Stimulated activated CD8-positive, alpha-beta memory T cell treated with anti-CD3 and anti-CD28 coated beads, Interleukin-12 subunit alpha, Interleukin-12 subunit beta, amount 100 ng/mL, for 24 hours (primary cell): Measurements from ENCODE around the gene STX8.
"Not testable (repeated sequence)": the region's sequence is repeated elsewhere in the genome, so short reads cannot be mapped to it uniquely, and the experiment has no call there.

Experiments
- DNase-seq: peaks from one replicate; pipeline ENCODE4 v3.0.0-alpha.2; 2020; ENCODE audit errors: extremely low read depth

The STX8 gene

DNA sequence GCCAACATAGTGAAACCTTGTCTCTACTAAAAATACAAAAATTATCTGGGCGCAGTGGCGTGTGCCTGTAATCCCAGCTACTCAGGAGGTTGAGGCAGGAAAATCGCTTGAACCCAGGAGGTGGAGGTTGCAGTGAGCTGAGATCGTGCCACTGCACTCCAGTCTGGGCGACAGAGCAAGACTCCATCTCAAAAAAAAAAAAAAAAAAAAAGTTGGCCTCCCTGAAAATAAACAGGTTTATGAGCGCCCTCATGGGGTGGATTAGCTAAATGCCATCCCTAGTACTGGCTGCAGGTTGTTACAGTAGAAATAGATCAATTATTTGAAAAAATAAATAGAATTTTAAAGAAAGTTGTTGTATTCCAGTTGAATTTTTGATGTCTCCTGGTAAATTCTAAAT lies 20.9 kb downstream of the STX8 start:
- DNase-seq, result not testable (repeated sequence)

DNA sequence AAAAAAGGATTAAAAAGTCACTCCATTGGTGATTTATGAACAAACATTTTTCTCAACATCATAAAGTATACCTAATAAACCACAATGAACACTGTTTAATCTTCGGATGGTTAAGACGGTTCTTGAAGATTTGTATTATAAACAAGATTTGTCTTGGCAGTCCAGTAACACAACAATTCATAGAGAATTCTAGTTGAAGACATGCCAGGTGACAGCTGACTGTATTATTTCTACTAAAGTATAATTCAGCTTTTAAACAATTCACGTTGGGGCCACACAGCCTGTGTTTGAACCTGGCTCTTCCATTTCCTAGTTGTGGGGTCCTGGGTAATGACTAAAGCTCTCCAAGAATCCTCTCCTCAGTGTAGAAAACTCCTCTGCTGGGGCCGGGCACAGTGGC lies 22.0 kb downstream of the STX8 start:
- DNase-seq, result no peak

- DNase-seq, result no peak
Observed at GRCh38 chr17:9553181-9553580, 22.4 kb downstream of the STX8 start.

- no peak for DNase-seq
Observed at GRCh38 chr17:9549215-9549614, 26.4 kb downstream of the STX8 start.

DNA sequence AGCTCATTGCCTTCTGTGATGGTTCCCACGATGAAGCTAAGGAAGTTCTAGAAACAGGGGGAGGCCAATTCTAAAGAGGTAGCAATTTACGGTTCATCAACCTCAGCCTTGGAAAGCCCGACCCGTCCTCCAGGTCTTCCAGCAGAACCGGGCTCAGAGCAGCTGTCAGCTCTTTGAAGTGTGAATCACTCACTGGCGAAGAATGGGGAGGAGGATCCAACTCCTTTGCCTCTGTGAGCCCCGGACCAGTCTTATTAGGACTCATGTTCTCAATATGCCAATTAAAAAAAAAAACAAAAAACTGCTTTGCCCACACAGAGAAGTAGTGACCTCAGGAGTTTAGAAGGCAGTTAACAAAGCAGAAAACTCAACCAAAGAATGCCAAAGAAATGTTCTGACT lies 31.4 kb downstream of the STX8 start:
- DNase-seq, result no peak

DNA sequence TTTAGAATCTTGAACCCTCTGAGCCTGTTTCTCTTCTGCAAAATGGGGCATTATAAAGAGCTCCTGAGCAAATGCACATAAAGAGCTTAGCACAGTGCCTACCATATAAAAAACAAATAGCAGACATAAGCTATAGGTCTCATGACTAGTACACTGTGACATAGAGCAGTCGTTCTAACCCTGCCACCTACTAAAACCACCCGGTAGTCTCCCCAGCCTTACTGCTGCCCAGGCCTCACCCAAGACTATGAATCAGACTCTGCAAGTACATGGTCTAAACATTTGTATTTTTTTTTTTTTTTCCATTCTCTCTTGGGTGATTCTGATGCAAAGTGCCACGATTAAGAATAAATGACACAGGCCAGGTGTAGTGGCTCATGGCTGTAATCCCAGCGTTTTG lies 33.9 kb downstream of the STX8 start:
- DNase-seq, result no peak

DNA sequence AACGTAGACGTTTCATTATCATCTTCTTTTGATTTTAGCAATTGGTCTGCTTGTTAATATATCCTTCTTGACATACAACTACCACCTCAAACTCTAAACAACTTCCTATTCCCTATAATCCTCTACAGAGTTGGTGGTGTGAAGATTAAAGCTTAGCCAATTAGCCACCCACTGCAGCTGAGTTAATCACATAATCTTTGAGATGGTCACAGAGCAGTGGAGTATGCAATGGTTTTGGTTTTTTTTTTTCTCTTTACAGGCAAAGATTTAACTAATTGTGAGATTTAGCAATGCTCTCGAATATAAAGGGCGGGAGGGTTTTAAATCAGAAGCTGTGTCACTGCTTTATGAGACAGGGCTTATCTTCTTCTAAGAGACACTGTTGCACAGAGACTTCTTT lies 37.0 kb downstream of the STX8 start:
- no peak for DNase-seq

DNA sequence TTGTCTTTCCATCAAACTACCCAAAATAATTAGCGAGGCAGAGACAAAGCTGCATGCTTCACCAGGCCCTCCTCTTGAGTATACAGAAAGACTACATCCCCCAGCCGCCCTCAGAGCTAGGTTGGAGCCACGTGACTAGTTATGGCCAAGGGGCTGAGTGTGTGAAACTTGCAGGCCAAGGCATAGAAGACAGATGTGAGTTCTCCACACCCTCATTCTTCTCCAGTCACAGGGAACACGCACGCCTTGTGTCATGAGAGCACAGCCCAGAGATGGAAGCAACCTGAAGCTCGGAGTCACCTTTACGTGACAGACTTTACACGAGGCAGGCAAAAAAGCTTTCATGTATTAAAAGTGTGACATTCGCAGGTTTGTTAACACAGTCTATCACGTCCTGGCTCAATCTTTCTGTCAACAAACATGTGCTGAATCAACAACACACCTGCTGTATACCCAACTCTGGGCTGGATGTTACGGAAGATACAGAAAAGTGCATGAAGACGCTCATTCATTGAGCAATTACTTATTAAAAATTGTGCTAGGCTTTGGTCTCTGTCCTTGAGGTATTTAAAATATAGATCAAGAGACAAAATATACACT lies 38.3 kb downstream of the STX8 start:
- no peak for DNase-seq

- no peak for DNase-seq
Observed at GRCh38 chr17:9536061-9536460, 39.6 kb downstream of the STX8 start.

DNA sequence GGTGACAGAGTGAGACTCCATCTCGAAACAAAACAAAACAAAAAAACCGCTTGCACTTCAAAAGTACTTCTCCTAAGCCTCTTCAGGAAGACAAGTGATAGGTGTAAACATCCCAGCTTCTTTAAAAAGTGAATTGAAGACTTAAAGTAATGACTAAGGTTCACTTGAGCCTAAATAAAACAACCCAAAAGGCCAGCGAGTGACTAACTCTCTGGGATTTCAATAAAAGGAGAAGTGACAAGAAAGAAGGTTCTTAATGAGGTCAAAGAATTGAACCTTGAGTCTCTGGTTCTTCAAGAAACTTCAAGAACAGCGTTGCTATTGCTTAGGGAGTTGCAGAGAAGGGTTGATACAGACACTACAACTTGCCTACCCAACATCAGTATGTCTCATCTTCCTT lies 42.2 kb downstream of the STX8 start:
- no peak for DNase-seq

DNA sequence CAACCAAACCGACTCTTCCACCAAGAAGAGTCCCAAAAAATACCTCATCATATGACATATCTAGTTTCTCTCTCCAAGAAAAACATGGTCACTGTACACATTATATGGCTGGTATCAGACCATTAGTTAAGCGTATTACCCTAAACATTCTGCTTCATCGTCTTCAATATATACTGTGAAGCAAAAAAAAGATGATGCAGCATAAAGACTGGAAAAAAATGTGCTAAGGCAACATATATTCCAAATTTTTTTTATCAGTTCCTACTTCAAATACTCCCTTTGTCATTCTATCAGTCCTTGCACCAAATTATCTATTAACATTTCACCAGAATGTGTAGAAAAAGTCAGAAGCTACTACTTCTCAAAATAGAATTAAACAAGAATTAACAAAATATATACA lies 42.9 kb downstream of the STX8 start:
- no peak for DNase-seq

DNA sequence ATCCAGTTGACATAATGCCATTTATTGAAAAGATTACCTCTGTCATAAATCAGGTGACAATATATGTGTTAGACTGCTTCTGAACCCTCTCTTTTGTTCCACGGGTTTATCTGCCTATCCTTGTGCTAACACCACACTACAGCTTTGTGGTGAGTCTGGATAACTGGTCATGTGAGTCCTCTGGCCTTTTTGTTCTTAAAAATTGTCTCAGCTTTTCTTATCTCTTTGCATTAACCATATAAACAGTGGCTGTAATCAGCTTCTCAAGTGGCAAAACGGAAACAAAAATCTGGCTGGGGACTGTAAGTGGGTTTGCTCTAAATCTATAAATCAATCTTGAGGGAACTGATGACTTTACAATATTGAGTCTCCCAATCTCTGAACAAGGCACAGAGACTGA lies 44.6 kb downstream of the STX8 start:
- no peak for DNase-seq

- DNase-seq, result no peak
Observed at GRCh38 chr17:9529033-9529700, 46.5 kb downstream of the STX8 start.

- DNase-seq, result no peak
Observed at GRCh38 chr17:9527788-9528187, 47.8 kb downstream of the STX8 start.

DNA sequence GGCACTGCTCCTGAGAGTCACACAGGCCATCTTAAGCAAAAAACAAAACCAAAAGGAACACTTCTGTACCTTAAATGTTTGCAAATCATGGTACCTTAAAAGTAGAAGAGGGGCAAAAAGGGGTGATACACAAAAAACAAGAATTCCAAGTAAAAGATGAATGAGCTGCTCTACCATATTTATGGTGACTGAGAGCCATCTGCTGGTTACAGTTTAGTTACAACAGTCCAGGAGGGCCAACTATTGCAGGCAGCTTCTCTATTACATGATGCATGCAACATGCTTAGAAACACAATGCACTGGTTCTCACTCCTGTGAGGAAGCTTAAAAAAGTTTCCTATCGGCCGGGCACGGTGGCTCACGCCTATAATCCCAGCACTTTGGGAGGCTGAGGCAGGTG lies 53.5 kb downstream of the STX8 start:
- DNase-seq, result no peak

GRCh38 chr17:9521062-9521461 lies 54.6 kb downstream of the STX8 start:
- no peak for DNase-seq

DNA sequence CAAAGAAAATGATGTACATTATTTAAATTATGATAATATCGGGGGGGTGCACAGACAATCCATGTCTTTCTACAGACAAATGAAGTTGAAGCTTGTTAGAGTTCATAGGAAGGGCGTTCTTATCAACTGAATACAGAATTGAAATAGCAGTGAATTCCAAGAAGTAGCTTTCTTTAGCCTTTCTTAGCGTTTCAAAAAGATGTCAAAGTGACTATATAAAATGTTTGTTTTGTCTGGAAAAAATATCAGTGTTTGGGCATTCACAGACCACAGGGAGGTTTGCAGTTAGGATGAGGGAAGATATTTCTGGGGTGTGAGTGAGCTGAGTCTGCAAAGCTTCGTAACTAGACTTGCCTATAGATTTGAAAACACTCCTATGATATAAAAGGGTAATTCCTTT lies 55.0 kb downstream of the STX8 start:
- no peak for DNase-seq

- DNase-seq, result no peak
Observed at GRCh38 chr17:9519583-9520272, 55.9 kb downstream of the STX8 start.

DNA sequence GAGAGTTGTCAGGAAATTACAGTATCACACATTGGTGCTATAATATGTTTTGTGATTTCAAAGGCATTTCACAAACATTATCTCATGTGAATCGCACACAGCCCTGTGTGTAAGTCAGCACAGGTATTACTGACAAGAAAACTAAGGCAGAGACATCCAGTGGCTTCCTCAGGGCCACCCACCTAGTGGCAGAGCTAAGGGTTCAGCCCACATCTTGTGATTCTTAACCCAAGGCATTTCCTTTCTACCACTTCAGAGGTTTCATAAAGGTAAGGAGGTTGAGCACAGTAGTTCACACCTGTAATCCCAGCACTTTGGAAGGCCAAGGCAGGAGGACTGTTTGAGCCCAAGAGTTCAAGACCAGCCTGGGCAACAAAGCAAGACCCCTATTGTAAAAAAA lies 58.2 kb downstream of the STX8 start:
- no peak for DNase-seq

- DNase-seq, result no peak
Observed at GRCh38 chr17:9513266-9513665, 62.4 kb downstream of the STX8 start.

DNA sequence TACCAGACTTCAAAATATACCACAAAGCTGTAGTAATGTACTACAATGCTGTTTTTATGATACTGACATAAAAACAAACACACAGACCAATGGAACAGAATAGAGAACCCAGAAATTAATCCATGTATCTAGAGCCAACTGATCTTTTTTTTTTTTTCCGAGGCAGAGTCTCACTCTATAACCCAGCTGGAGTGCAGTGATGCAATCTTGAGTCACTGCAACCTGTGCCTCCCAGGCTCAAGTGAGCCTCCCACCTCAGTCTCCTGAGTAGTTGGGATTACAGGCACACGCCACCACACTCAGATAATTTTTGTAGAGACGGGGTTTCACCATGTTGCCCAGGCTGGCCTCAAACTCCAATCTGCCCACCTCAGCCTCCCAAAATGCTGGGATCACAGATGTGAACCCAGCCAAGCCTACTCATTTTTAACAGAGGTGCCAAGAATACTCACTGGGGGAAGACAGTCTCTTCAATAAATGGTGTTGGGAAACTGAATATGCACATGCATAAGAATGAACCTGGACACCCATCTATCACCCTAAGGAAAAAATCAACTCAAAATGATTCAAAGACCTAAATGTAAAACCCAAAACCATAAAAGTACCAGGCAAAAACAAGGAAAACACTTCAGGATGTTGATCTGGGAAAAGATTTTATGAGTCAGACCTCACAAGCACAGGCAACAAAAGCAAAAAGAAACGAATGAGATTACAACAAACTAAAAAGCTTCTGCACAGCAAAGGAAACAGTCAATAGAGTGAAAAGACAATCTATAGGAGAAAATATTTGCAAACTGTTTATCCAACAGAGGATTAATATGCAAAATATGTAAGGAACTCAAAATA lies 63.1 kb downstream of the STX8 start:
- DNase-seq, result no peak

DNA sequence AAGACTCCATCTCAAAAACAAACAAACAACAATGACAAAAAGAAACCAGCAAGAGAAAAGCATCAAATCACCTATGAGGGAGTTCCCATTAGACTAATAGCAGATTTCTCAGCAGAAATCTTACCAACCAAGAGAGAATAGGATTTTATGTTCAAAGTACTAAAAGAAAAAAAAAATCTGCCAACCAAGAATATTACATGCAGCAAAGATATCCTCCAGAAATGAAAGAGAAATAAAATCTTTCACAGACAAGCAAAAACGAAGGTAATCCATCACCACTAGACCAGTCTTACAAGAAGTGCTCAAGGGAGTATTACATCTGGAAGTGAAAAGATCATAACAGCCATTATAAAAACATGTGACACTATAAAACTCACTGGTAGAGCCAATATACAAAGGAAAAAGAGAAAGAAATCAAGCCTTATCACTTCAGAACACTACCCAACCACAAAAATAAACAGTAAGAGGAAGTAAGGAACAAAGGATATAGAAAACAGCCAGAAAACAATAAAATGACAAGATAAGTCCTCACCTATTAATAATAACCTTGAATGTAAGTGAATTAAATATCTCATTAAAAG lies 66.3 kb downstream of the STX8 start:
- no peak for DNase-seq
